HEK293T (cell line): ENCODE data around the gene SLC6A6.

Experiments
- ARNT ChIP-seq: fragments of 450-650 bp; IDR thresholded peaks from 2 replicates; pipeline ENCODE4 v1.6.1; 2017; ENCODE audit warnings: mild to moderate bottlenecking
- BHLHE40 ChIP-seq: fragments of 450-650 bp; IDR thresholded peaks from 2 replicates; pipeline ENCODE4 v1.6.1; 2016; ENCODE audit warnings: mild to moderate bottlenecking, moderate library complexity, borderline replicate concordance
- CTBP1 ChIP-seq: fragments of 450-650 bp; IDR thresholded peaks from 2 replicates; pipeline ENCODE4 v1.6.1; 2016; ENCODE audit warnings: borderline replicate concordance
- ELF4 ChIP-seq: fragments of 450-650 bp; IDR thresholded peaks from 2 replicates; pipeline ENCODE4 v1.6.1; 2017; ENCODE audit warnings: antibody characterized with exemption
- FOXA1 ChIP-seq: fragments of 450-650 bp; IDR thresholded peaks from 2 replicates; pipeline ENCODE4 v1.6.1; 2016; ENCODE audit warnings: mild to moderate bottlenecking
- FOXK2 ChIP-seq: fragments of 450-650 bp; IDR thresholded peaks from 2 replicates; pipeline ENCODE4 v1.6.1; 2016; ENCODE audit warnings: mild to moderate bottlenecking
- FOXM1 ChIP-seq: fragments of 450-650 bp; IDR thresholded peaks from 2 replicates; pipeline ENCODE4 v1.6.1; 2017; ENCODE audit warnings: mild to moderate bottlenecking, borderline replicate concordance
- HDGF ChIP-seq: fragments of 450-650 bp; IDR thresholded peaks from 2 replicates; pipeline ENCODE4 v1.6.1; 2017; ENCODE audit warnings: antibody characterized with exemption, borderline replicate concordance
- LEF1 ChIP-seq: fragments of 450-650 bp; IDR thresholded peaks from 2 replicates; pipeline ENCODE4 v1.6.1; 2017; ENCODE audit warnings: mild to moderate bottlenecking, borderline replicate concordance
- NFRKB ChIP-seq: fragments of 450-650 bp; IDR thresholded peaks from 2 replicates; pipeline ENCODE4 v1.6.1; 2016; ENCODE audit warnings: mild to moderate bottlenecking, moderate library complexity
- SP1 ChIP-seq: fragments of 450-650 bp; IDR thresholded peaks from 2 replicates; pipeline ENCODE4 v1.6.1; 2017
- SUZ12 ChIP-seq: fragments of 450-650 bp; IDR thresholded peaks from 2 replicates; pipeline ENCODE4 v1.6.1; 2016; ENCODE audit warnings: mild to moderate bottlenecking
- TARDBP ChIP-seq: fragments of 450-650 bp; IDR thresholded peaks from 2 replicates; pipeline ENCODE4 v1.6.1; 2016
- ZNF384 ChIP-seq: fragments of 450-650 bp; IDR thresholded peaks from 2 replicates; pipeline ENCODE4 v1.6.1; 2016

- TF ChIP-seq FOXM1 (no peak), ZNF384 (no peak), ARNT (no peak), LEF1 (no peak), TARDBP (no peak), SP1 (no peak), NFRKB (no peak), SUZ12 (no peak), HDGF (no peak), BHLHE40 (no peak), FOXK2 (no peak), CTBP1 (no peak), FOXA1 (no peak), ELF4 (no peak)
These were observed 61.1 kb downstream of the SLC6A6 start for GRCh38 chr3:14463330-14464140.
